H1 (cell line): Measurements from ENCODE around the gene EPHA10.

Experiments used
- EZH2 ChIP-seq: fragments of 200-600 bp; sonication (generic); IDR thresholded peaks from 2 replicates; pipeline ENCODE4 v1.7.1; 2012; ENCODE audit warnings: low read depth, mild to moderate bottlenecking, moderate library complexity, low read length, inconsistent platforms; ENCODE audit not compliant: severe bottlenecking
- RAD21 ChIP-seq, 2 experiments: IDR thresholded peaks in 1 of 2; conservative IDR thresholded peaks in 1 of 2; 2 replicates each; pipeline ENCODE4 v1.6.1; 2011; ENCODE audit warnings: low read depth in 2 of 2, low read length in 2 of 2, improper control_type of control experiment in 1 of 2, inconsistent platforms in 1 of 2, mild to moderate bottlenecking in 1 of 2, moderate library complexity in 1 of 2

GRCh38 chr1:37718181-37718900 lies 46.6 kb downstream of the EPHA10 start:
- TF ChIP-seq EZH2 (no peak), RAD21 (IDR thresholded peaks at IDR 0.05 in 1 of 2, conservative IDR thresholded peaks at IDR 0.05 in 1 of 2; ENCODE audit: low read depth in 2 of 2, low read length in 2 of 2) (no peak)
